HUES64 (cell line): ENCODE measurements around the gene MRPL2.
A peak's percentile ranks its signal among the peaks of the same experiment; 100 is the strongest.

Experiments
- H3K27ac ChIP-seq: 2 replicates; pipeline ENCODE4 v1.7.0; 2013; ENCODE audit warnings: low read depth, low read length, inconsistent platforms
- H3K27me3 ChIP-seq: 2 replicates; pipeline ENCODE4 v1.6.1; 2013; ENCODE audit warnings: mild to moderate bottlenecking, low read length; ENCODE audit not compliant: insufficient read depth
- H3K36me3 ChIP-seq: 2 replicates; pipeline ENCODE4 v1.6.1; 2013; ENCODE audit warnings: mild to moderate bottlenecking, low read length; ENCODE audit not compliant: insufficient read depth
- H3K4me1 ChIP-seq: 2 replicates; pipeline ENCODE4 v1.6.1; 2013; ENCODE audit warnings: mild to moderate bottlenecking, low read length, moderate library complexity; ENCODE audit not compliant: insufficient read depth
- H3K4me3 ChIP-seq: 2 replicates; pipeline ENCODE4 v1.5.1; 2013; ENCODE audit warnings: mild to moderate bottlenecking, low read length, moderate library complexity
- H3K9ac ChIP-seq: 2 replicates; pipeline ENCODE4 v1.6.1; 2013; ENCODE audit warnings: mild to moderate bottlenecking, low read depth, low read length
- H3K9me3 ChIP-seq: 2 replicates; pipeline ENCODE4 v1.6.1; 2013; ENCODE audit warnings: low read depth, low read length; ENCODE audit not compliant: insufficient read depth
- WGBS: fragments of 150-250, 120-280 bp; methylation state at CpG from one replicate; pipeline ENCODE4 v1.1.7; 2013; ENCODE audit warnings: missing lambda C conversion rate; 5-methylcytosine and 5-hydroxymethylcytosine counted together

The MRPL2 gene

DNA sequence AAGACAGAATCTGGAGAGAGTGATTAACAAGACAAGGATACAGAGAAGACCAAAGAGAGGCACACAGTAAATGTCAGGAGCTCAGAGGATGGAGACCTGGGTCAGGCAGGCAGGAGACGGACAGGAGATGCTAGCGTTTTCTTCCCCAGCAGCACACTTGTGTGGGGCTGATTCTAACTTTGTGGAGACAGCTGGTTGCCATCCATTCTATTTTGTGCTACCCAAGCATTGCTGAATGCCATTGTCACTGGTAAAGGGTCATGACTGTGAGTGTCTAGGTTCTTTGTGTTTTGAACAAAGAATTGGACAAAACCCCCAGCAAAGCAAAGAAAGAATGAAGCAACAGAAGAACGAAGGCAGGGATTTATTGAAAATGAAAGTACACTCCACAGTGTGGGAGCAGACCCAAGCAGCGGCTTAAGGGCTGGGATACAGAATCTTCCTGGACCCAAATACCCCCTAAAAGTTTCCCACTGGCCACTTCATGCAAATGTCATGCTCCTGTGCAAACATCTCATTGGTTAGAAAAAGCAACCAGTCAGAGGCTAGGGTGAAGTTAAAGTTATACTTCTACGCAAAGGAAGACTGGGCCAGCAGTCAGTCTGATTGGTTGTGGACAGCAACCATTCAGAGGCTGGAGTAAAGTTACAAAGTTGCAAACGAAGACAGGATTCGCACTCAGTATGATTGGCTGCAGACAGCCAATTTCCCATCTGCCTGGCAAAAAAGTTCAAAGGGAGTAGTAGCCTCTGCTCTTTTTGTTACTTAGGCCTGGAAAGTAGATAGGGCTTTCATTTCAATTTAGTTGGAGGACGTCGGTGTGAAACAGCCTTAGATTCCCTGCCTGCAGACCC, 34.4 kb upstream of the MRPL2 start:
- H3K9me3 ChIP-seq = no peaks in the 10 kb centered on the region
- peaks cover 71% of the 10 kb centered on the region for H3K4me1 ChIP-seq
- no peak overlapping the region for H3K27ac ChIP-seq
- H3K4me3 ChIP-seq = no peak overlapping the region; the same call in 1 of the 2 replicates
- 80% methylated on average over 9 of the region's 9 CpGs for WGBS
- H3K36me3 ChIP-seq = no peaks in the 10 kb centered on the region
- H3K27me3 ChIP-seq = no peaks in the 10 kb centered on the region
- H3K9ac ChIP-seq = no peak overlapping the region

DNA sequence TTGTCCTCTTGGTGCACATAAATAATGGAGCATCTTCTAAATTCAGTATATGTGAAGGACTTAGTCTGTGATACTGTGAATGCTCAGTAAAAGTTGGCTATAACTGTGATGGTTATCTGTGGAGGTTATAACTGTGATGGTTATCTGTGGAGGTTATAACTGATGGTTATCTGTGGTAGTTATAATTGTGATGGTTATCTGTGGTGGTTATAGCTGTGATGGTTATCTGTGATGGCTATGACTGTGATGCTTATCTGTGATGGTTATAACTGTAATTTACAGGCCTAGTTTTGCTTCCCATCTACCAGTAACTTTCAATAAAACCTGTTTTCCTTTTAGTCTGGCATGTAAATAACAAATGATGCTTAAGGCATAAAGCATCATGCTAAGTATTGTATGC, 33.4 kb upstream of the MRPL2 start:
- Histone ChIP-seq H3K27ac (no peak overlapping the region), H3K9me3 (no peaks in the 10 kb centered on the region), H3K4me1 (peaks cover 69% of the 10 kb centered on the region), H3K4me3 (no peak overlapping the region), H3K27me3 (no peaks in the 10 kb centered on the region), H3K9ac (no peak overlapping the region), H3K36me3 (no peaks in the 10 kb centered on the region)

DNA sequence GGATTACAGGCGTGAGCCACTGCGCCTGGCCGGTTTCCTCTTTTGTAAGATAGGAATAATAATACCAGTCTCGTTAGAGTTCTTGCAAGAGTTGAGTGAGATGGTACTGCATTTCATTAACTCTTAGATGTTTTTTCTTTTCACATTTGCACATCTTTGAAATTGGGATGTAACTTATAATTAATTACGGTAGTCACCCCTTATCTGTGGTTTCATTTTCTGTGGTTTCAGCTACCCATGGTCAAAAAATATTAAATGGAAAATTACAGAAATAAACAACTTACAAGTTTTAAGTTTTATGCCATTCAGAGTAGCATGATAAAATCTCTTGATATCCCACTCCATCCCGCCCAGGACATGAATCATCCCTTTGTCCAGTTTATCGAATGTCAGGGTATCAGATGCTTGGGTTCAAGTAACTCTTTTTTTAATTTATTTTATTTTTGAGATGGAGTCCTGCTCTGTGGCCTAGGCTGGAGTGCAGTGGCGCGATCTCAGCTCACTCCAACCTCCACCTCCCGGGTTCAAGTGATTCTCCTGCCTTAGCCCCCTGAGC, 32.3 kb upstream of the MRPL2 start:
- no peak overlapping the region for H3K9ac ChIP-seq
- H3K27me3 ChIP-seq = no peaks in the 10 kb centered on the region
- WGBS = 86% methylated on average over 8 of the region's 10 CpGs
- no peaks in the 10 kb centered on the region for H3K36me3 ChIP-seq
- no peaks in the 10 kb centered on the region for H3K9me3 ChIP-seq
- peak overlapping the region; percentile 95; the same call in 1 of the 2 replicates for H3K27ac ChIP-seq
- H3K4me1 ChIP-seq = peaks cover 58% of the 10 kb centered on the region
- H3K4me3 ChIP-seq = no peak overlapping the region

DNA sequence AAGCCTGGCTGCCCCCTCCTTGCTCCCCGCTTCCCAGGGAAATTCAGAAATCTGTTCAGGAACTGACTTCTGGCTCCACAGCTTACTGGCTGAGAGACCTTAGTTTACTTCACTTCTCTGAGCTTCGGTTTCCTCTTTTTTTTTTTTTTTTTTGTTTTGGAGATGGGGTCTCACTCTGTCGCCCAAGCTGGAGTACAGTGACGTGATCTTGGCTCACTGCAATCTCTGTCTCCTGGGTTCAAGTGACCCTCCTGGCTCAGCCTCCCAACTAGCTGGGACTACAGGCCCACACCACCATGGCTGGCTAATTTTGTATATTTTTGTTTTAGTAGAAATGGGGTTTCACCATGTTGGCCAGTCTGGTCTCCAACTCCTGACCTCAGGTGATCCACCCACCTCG, 31.8 kb upstream of the MRPL2 start:
- WGBS = 68% methylated on average over 4 of the region's 5 CpGs
- H3K4me1 ChIP-seq = peaks cover 53% of the 10 kb centered on the region
- H3K4me3 ChIP-seq = peak overlapping the region; percentile 30; the same call in 1 of the 2 replicates

DNA sequence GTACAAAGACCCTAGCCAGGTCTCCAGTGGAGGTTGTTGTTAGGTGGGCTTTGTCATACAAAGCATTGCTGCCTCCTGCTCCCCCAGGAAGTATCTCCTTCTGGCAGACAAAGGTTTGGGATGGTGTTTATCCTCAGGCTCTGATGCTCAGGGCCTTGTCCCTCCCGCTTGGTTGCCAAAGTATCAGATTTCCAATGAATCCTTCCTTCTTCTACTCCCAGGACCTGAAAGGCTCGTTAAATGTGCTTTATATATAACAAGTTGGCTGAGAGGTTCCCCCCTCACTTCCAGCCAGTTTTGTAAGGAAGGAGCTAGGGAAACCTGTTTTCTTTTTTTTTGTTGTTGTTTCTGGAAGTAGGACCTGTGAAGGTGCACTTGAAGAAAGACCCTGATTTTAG, 31.3 kb upstream of the MRPL2 start:
- H3K9ac ChIP-seq = peak overlapping the region; percentile 60

More for the DNA sequence above, 31.8 kb upstream of the MRPL2 start:
- peak overlapping the region; percentile 95 for H3K27ac ChIP-seq
- peak overlapping the region; percentile 47 for H3K9ac ChIP-seq
- no peaks in the 10 kb centered on the region for H3K9me3 ChIP-seq
- no peaks in the 10 kb centered on the region for H3K36me3 ChIP-seq
- H3K27me3 ChIP-seq = no peaks in the 10 kb centered on the region

DNA sequence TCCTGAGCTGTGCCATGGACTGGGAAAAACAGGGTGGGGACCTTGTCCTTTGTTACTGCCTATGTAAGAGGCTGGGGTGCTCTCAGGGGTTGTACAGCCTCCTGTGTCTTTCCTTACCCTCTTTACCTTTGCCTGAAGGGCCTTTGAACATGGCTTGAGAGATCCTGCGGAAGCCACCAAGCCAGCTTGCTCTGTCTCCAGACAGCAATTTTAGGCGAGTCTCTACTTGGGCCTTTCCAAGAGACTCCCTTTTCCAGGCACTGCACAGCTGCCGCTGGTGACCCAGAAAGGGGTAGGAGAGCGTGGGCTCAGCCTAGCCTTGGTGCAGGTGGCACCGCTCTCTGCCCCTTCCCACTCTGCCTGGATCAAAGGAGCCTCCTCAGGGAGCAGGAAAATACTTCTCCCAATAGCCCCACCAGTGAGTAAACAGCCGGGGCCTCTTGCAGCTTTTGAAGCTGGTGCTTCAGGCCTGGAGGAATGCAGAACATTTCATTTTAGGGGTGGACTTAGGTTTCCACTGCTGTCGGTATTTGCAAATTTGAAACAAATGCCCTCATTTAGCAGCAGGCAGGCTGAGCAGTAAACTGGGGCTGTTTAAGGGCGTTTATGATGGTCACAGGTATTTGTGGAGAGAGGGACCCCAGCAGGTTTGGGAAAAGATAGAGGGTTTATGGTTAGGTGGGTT, 30.8 kb upstream of the MRPL2 start:
- Histone ChIP-seq H3K27me3 (no peaks in the 10 kb centered on the region), H3K27ac (peak overlapping the region; percentile 95), H3K4me1 (peaks cover 44% of the 10 kb centered on the region), H3K36me3 (no peaks in the 10 kb centered on the region), H3K9ac (peak overlapping the region; percentile 60), H3K4me3 (peak overlapping the region; percentile 30), H3K9me3 (no peaks in the 10 kb centered on the region)
- WGBS = 12% methylated on average over 8 of the region's 8 CpGs

More for the DNA sequence above, 31.3 kb upstream of the MRPL2 start:
- H3K4me3 ChIP-seq = peak overlapping the region; percentile 30
- no peaks in the 10 kb centered on the region for H3K9me3 ChIP-seq
- peak overlapping the region; percentile 95 for H3K27ac ChIP-seq
- no CpG with 5 or more reads among the region's 2 CpGs for WGBS
- no peaks in the 10 kb centered on the region for H3K36me3 ChIP-seq
- no peaks in the 10 kb centered on the region for H3K27me3 ChIP-seq
- peaks cover 48% of the 10 kb centered on the region for H3K4me1 ChIP-seq

DNA sequence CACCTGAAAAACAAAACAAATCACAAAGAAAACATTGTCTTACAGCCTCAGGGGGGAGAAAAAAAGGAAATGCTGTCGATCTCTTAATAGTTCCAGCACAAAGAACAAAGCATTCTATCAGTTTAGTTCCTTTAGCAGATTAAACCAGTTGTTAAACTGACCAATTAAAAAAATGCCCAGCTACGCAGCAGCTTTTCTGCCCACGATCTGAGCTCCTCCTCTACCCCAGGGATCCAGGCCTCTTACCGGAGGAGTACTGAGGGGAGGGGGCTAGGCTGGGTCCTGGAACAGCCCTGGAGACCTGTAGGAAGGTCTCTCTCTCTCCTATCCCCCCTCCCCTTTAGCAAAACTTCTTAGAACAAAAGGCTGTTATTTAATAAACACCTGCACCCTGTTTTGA, 30.2 kb upstream of the MRPL2 start:
- H3K9me3 ChIP-seq = no peaks in the 10 kb centered on the region
- peak overlapping the region; percentile 30 for H3K4me3 ChIP-seq
- peaks cover 44% of the 10 kb centered on the region for H3K4me1 ChIP-seq
- peak overlapping the region; percentile 95 for H3K27ac ChIP-seq
- H3K27me3 ChIP-seq = no peaks in the 10 kb centered on the region
- H3K36me3 ChIP-seq = no peaks in the 10 kb centered on the region
- WGBS = 15% methylated on average over 3 of the region's 4 CpGs
- H3K9ac ChIP-seq = peak overlapping the region; percentile 60

DNA sequence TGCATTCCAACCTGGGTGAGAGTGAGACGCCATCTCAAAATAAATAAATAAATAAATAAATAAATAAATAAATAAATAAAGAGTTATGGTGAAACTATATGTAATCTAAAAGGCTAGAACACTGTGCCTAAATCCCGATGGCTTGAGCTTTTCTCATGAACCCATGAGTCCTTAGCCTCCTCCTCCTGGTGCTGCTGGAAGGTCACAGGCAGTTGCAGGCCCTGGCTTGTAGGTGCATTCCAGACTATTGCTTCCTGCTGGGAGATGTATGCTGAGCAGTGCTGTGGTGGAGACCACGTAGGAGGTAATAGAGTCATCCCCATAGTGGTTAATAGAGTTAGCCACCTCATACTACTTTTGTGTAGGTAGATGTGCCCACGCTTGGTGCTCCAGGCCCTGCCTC, 29.4 kb upstream of the MRPL2 start:
- no peaks in the 10 kb centered on the region for H3K27me3 ChIP-seq
- no peak overlapping the region for H3K9ac ChIP-seq
- H3K36me3 ChIP-seq = no peaks in the 10 kb centered on the region
- H3K9me3 ChIP-seq = no peaks in the 10 kb centered on the region
- WGBS = 61% methylated on average over 3 of the region's 4 CpGs
- peak overlapping the region; percentile 95; the same call in 1 of the 2 replicates for H3K27ac ChIP-seq
- H3K4me1 ChIP-seq = peaks cover 38% of the 10 kb centered on the region
- 0 out of 2 replicates have a peak overlapping the region, but pooled peaks have one; percentile 30 for H3K4me3 ChIP-seq

DNA sequence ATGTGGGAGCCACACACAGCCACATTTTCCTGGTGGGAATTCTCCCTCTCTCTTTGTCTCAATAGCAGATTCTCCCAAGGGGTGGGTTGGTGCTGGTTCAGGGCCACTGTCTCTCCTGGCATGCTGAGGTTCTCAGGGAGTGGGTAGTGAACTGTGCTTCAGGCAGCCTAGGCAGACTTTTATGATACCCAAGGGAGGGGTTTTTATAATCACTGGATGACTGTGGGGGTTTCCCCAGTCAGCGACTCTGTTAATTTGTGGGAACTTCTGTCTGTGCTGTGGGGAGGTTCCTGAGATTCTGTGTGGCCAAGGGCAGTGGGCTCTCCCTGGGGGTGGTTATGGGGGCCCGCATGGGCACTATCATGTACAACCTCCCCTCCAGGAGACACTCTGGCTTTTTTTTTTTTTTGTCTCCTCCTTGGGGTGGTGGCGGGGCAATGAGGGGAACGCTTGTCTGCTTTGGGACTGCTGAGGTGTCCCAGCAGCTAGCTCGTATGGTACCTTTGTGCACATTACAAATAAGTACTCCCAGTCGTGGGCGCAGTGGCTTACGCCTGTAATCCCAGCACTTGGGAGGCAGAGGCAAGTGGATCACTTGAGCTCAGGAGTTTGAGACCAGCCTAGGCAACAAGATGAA, 26.9 kb upstream of the MRPL2 start:
- Histone ChIP-seq H3K27me3 (no peaks in the 10 kb centered on the region), H3K27ac (no peak overlapping the region), H3K4me1 (peaks cover 35% of the 10 kb centered on the region), H3K4me3 (no peak overlapping the region), H3K36me3 (no peaks in the 10 kb centered on the region), H3K9ac (no peak overlapping the region), H3K9me3 (no peaks in the 10 kb centered on the region)
- WGBS = 97% methylated on average over 7 of the region's 8 CpGs

DNA sequence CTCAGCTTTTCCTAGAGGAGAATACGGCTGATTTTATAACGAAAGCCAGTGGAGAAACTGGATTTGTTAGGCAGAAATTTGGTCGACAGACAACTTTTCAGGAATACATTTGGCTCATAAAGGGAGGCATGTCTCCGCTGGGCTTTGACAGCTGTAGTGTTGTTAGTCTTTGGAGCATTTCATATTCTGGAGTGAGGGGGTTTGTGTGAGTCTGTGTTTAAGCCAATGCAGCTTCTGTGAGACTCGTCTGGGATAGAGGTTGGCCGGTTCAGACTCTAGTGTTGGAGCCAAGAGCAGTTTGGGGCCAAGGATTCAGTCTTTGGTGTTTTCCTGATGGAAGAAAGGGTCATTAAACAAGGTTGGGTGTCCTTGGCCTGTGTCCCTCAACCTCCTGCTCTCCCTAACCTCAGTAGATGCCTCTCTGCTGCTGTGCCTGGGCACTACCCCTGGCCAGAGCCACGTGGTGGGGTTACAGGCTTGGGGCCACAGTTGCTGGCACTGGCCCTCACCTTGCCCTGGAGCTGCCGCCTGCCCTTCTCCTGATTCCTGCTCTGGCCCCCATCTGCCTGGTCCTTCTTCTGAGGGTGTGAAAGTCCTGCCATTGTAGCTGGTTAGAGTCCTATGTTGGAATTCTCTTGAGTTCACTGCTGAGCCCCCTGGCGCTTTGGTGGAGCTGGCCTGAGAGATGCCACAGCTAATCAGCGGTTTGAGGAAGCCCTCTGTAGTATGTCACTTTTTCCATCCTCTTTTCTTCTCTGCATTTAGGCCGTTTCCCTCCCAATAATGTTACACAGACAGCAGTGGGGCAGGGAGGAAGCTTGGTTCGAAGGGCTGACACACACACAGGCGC, 23.8 kb upstream of the MRPL2 start:
- Histone ChIP-seq H3K9ac (no peak overlapping the region), H3K4me1 (peaks cover 15% of the 10 kb centered on the region; the same call in 1 of the 2 replicates), H3K27ac (no peak overlapping the region), H3K36me3 (no peaks in the 10 kb centered on the region), H3K27me3 (no peaks in the 10 kb centered on the region), H3K9me3 (no peaks in the 10 kb centered on the region), H3K4me3 (no peak overlapping the region)
- 76% methylated on average over 13 of the region's 13 CpGs for WGBS
